Gastrocnemius medialis (tissue), 4 donors: Measurements from ENCODE around the gene CTBP2.

Experiments used
- POLR2A ChIP-seq, 2 donors: fragments of 450-650 bp; IDR thresholded peaks; one replicate each; pipeline ENCODE4 v1.6.1; 2017; ENCODE audit warnings: antibody characterized with exemption in 2 of 2, mild to moderate bottlenecking in 2 of 2, moderate library complexity in 2 of 2
- TF ChIP-seq, protein P1 (sequence below), 5 experiments: fragments of 450-650 bp in 3 of 5; fragments of 200-600 bp in 2 of 5; sonication (generic) in 2 of 5; IDR thresholded peaks in 4 of 5; conservative IDR thresholded peaks in 1 of 5; 1 replicate in 4 of 5; 2 replicates in 1 of 5; pipeline ENCODE4 v1.5.1; 2016 to 2019; ENCODE audit warnings: antibody characterized with exemption in 5 of 5, mild to moderate bottlenecking in 3 of 5, moderate library complexity in 3 of 5

DNA sequence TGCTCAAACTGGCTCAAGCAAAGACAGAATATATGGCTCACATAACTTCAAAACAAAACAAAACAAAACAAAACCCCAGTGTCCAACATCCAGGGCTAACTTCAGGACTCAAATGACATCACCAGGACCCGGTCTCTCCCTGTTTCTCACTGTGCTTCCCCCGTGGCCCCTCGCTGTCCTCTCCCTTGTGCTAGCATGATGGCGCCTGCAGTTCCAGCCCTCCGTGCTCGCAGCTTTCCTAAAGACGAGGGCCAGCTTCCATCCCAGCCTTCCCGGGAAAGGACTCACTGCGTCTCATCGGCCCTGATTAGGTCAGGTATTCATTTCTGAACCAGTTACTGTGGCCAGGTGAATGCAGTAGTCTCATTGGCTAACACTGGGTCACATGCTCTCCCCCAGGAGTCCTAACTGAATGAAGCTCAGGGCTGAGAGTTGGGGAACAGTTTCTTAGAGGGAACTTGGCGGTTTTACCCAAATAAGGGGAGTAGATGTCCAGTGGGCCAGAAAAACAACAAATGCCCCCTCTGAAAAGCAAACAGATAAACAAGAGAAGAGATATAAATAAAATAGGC lies 33.0 kb upstream of the CTBP2 start:
- TF ChIP-seq, protein P1, sequence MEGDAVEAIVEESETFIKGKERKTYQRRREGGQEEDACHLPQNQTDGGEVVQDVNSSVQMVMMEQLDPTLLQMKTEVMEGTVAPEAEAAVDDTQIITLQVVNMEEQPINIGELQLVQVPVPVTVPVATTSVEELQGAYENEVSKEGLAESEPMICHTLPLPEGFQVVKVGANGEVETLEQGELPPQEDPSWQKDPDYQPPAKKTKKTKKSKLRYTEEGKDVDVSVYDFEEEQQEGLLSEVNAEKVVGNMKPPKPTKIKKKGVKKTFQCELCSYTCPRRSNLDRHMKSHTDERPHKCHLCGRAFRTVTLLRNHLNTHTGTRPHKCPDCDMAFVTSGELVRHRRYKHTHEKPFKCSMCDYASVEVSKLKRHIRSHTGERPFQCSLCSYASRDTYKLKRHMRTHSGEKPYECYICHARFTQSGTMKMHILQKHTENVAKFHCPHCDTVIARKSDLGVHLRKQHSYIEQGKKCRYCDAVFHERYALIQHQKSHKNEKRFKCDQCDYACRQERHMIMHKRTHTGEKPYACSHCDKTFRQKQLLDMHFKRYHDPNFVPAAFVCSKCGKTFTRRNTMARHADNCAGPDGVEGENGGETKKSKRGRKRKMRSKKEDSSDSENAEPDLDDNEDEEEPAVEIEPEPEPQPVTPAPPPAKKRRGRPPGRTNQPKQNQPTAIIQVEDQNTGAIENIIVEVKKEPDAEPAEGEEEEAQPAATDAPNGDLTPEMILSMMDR (IDR thresholded peaks at IDR 0.05 in 4 of 5, conservative IDR thresholded peaks at IDR 0.05 in 1 of 5), result no peak
- TF ChIP-seq POLR2A (IDR thresholded peaks at IDR 0.05), result no peak
